IPS DF 4.7 (cell line): ENCODE measurements around the gene FGR.

Source experiments
- DNase-seq: peaks from one replicate; pipeline ENCODE4 v3.0.0-alpha.2; 2013; ENCODE audit warnings: low spot score; ENCODE audit errors: extremely low read depth

FGR gene

GRCh38 chr1:27601771-27602461, 33.1 kb downstream of the FGR start:
- no peak for DNase-seq

GRCh38 chr1:27601321-27601770, 33.6 kb downstream of the FGR start:
- no peak for DNase-seq

- DNase-seq: no peak
These were observed 34.3 kb downstream of the FGR start for GRCh38 chr1:27600498-27601175.

GRCh38 chr1:27599605-27600497, 35.1 kb downstream of the FGR start:
- no peak for DNase-seq

GRCh38 chr1:27598902-27599528, 36.0 kb downstream of the FGR start:
- no peak for DNase-seq

GRCh38 chr1:27598295-27598687, 36.7 kb downstream of the FGR start:
- DNase-seq: no peak

GRCh38 chr1:27597516-27598294, 37.3 kb downstream of the FGR start:
- DNase-seq: no peak

GRCh38 chr1:27596986-27597385, 38.0 kb downstream of the FGR start:
- DNase-seq: no peak

GRCh38 chr1:27596261-27596660, 38.7 kb downstream of the FGR start:
- DNase-seq: no peak

- DNase-seq: no peak
These were observed 39.4 kb downstream of the FGR start for GRCh38 chr1:27595597-27595996.

- DNase-seq: no peak
These were observed 40.1 kb downstream of the FGR start for GRCh38 chr1:27594564-27595510.

GRCh38 chr1:27593678-27594563, 41.1 kb downstream of the FGR start:
- DNase-seq: no peak

- DNase-seq: no peak
These were observed 41.9 kb downstream of the FGR start for GRCh38 chr1:27592931-27593677.

- DNase-seq: no peak
These were observed 42.6 kb downstream of the FGR start for GRCh38 chr1:27592232-27592930.

GRCh38 chr1:27591622-27592021, 43.4 kb downstream of the FGR start:
- DNase-seq: no peak

- no peak for DNase-seq
These were observed 44.0 kb downstream of the FGR start for GRCh38 chr1:27590917-27591508.

- DNase-seq: no peak
These were observed 45.1 kb downstream of the FGR start for GRCh38 chr1:27589841-27590426.
